ENCODE results near the gene MOGAT1.

- TF ChIP-seq CTCF (conservative IDR thresholded peaks at IDR 0.05; ENCODE audit: low read depth, low read length), result no peak
- no peak for TF ChIP-seq EZH2 (IDR thresholded peaks at IDR 0.05; ENCODE audit: borderline replicate concordance, low read depth, low read length, poor library complexity, severe bottlenecking)
Measured at GRCh38 chr2:222641336-222641735, 30.1 kb upstream of the MOGAT1 start.

All from A673 (cell line).